ENCODE measurements around the gene OSBP2. TPM values are rescaled to one million over a fixed set of nuclear protein-coding genes. Genes with fewer than 3 reads are reported as not detected.

The OSBP2 gene
- total and polyA plus RNA-seq, 2 of the 13 experiments (the other 11 are each of a cell fraction or from before 2014, with no cell fraction given): 5.0 to 7.7 TPM

- ATAC-seq (no peak), FAIRE-seq (no peak), DNase-seq (ENCODE audit: low spot score) (no peak)
- Histone ChIP-seq H3K79me2 (ENCODE audit: insufficient read depth, low read length) (no peaks in the 10 kb centered on the region), H3K4me2 (ENCODE audit: low read depth, low read length) (no peak overlapping the region), H3K4me1 (ENCODE audit: insufficient read depth, low read length) (no peaks in the 10 kb centered on the region), H4K20me1 (ENCODE audit: insufficient read depth, low read length) (no peaks in the 10 kb centered on the region), H3K36me3 (replicated peaks in 1 of 2; ENCODE audit: control insufficient read depth in 1 of 2, insufficient read depth in 2 of 2, low read length in 2 of 2) (no peaks in the 10 kb centered on the region), H3K9ac (ENCODE audit: insufficient read depth, low read depth, low read length) (no peak overlapping the region), H3K27ac (ENCODE audit: extremely low read length, insufficient read depth, low read length) (no peak overlapping the region), H3K4me3 (replicated peaks in 1 of 3; ENCODE audit: insufficient read depth in 1 of 3, low read depth in 2 of 3, low read length in 3 of 3) (no peak overlapping the region), H3K9me3 (ENCODE audit: low read length) (no peaks in the 10 kb centered on the region), H2AFZ (ENCODE audit: low read length) (no peak overlapping the region), H3K27me3 (ENCODE audit: control insufficient read depth in 1 of 2, insufficient read depth in 2 of 2, low read length in 2 of 2) (peaks cover 11 to 71% of the 10 kb centered on the region in 2 experiments; a peak in 4 of 5 replicates)
- WGBS (ENCODE audit: low lambda C conversion rate): 64% methylated on average over 7 of the region's 8 CpGs
- intact Hi-C loops (cut with micrococcal nuclease; ENCODE audit: unreplicated experiment) (no loop called here), in situ Hi-C loops (cut with HindIII; ENCODE audit: extremely low pct_ligation_motif_present, low pct_unique_long_range_greater_than_20kb) (no loop called here)
- POLR2A ChIA-PET: no interaction called here
- no TSS peak for BruUV-seq (replicated peaks)
- CTCF ChIA-PET (ENCODE audit: low intra/inter-chr PET ratio, low total read pairs): no interaction called here
- TF ChIP-seq POLR2A (IDR thresholded peaks at IDR 0.05; ENCODE audit: insufficient read depth in 1 of 2, low read depth in 2 of 2, low read length in 2 of 2): no peak
These were observed 129.4 kb downstream of the OSBP2 start for GRCh38 chr22:30824096-30824495.

GRCh38 chr22:30824711-30825110, 130.0 kb downstream of the OSBP2 start:
- H3K27me3 ChIP-seq (ENCODE audit: control insufficient read depth in 1 of 2, insufficient read depth in 2 of 2, low read length in 2 of 2): peaks cover 11 to 69% of the 10 kb centered on the region in 2 experiments; a peak in 4 of 5 replicates
- H3K4me1 ChIP-seq (ENCODE audit: insufficient read depth, low read length): no peaks in the 10 kb centered on the region
- FAIRE-seq (no peak), ATAC-seq (no peak), DNase-seq (ENCODE audit: low spot score) (no peak)
- no peak overlapping the region for H3K9ac ChIP-seq (ENCODE audit: insufficient read depth, low read depth, low read length)
- CTCF ChIA-PET (ENCODE audit: low intra/inter-chr PET ratio, low total read pairs): no interaction called here
- no peaks in the 10 kb centered on the region for H3K9me3 ChIP-seq (ENCODE audit: low read length)
- BruUV-seq (replicated peaks): no TSS peak
- H4K20me1 ChIP-seq (ENCODE audit: insufficient read depth, low read length): no peaks in the 10 kb centered on the region
- H2AFZ ChIP-seq (ENCODE audit: low read length): no peak overlapping the region
- no peak overlapping the region for H3K27ac ChIP-seq (ENCODE audit: extremely low read length, insufficient read depth, low read length)
- H3K4me2 ChIP-seq (ENCODE audit: low read depth, low read length): no peak overlapping the region
- H3K79me2 ChIP-seq (ENCODE audit: insufficient read depth, low read length): no peaks in the 10 kb centered on the region
- no peak overlapping the region for H3K4me3 ChIP-seq (replicated peaks in 1 of 3; ENCODE audit: insufficient read depth in 1 of 3, low read depth in 2 of 3, low read length in 3 of 3)
- 15% methylated on average over 8 of the region's 8 CpGs for WGBS (ENCODE audit: low lambda C conversion rate)
- in situ Hi-C loops (cut with HindIII; ENCODE audit: extremely low pct_ligation_motif_present, low pct_unique_long_range_greater_than_20kb): no loop called here
- intact Hi-C loops (cut with micrococcal nuclease; ENCODE audit: unreplicated experiment): no loop called here
- POLR2A ChIA-PET: no interaction called here
- H3K36me3 ChIP-seq (replicated peaks in 1 of 2; ENCODE audit: control insufficient read depth in 1 of 2, insufficient read depth in 2 of 2, low read length in 2 of 2): no peaks in the 10 kb centered on the region
- TF ChIP-seq ZNF20 (CRISPR knock-in tag; IDR thresholded peaks at IDR 0.05) (no peak), ZSCAN22 (CRISPR knock-in tag; IDR thresholded peaks at IDR 0.05) (no peak), ZNF512 (CRISPR knock-in tag; IDR thresholded peaks at IDR 0.05) (no peak), YEATS2 (CRISPR knock-in tag; IDR thresholded peaks at IDR 0.05; ENCODE audit: borderline replicate concordance) (no peak), ZSCAN20 (CRISPR knock-in tag; IDR thresholded peaks at IDR 0.05; ENCODE audit: borderline replicate concordance) (no peak)
- TF ChIP-seq, protein P1, sequence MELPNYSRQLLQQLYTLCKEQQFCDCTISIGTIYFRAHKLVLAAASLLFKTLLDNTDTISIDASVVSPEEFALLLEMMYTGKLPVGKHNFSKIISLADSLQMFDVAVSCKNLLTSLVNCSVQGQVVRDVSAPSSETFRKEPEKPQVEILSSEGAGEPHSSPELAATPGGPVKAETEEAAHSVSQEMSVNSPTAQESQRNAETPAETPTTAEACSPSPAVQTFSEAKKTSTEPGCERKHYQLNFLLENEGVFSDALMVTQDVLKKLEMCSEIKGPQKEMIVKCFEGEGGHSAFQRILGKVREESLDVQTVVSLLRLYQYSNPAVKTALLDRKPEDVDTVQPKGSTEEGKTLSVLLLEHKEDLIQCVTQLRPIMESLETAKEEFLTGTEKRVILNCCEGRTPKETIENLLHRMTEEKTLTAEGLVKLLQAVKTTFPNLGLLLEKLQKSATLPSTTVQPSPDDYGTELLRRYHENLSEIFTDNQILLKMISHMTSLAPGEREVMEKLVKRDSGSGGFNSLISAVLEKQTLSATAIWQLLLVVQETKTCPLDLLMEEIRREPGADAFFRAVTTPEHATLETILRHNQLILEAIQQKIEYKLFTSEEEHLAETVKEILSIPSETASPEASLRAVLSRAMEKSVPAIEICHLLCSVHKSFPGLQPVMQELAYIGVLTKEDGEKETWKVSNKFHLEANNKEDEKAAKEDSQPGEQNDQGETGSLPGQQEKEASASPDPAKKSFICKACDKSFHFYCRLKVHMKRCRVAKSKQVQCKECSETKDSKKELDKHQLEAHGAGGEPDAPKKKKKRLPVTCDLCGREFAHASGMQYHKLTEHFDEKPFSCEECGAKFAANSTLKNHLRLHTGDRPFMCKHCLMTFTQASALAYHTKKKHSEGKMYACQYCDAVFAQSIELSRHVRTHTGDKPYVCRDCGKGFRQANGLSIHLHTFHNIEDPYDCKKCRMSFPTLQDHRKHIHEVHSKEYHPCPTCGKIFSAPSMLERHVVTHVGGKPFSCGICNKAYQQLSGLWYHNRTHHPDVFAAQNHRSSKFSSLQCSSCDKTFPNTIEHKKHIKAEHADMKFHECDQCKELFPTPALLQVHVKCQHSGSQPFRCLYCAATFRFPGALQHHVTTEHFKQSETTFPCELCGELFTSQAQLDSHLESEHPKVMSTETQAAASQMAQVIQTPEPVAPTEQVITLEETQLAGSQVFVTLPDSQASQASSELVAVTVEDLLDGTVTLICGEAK (IDR thresholded peaks at IDR 0.05): no peak
- TF ChIP-seq, protein P1 (CRISPR knock-in tag; IDR thresholded peaks at IDR 0.05): no peak
